ENCODE data around the gene ZBTB48.

The ZBTB48 gene

DNA sequence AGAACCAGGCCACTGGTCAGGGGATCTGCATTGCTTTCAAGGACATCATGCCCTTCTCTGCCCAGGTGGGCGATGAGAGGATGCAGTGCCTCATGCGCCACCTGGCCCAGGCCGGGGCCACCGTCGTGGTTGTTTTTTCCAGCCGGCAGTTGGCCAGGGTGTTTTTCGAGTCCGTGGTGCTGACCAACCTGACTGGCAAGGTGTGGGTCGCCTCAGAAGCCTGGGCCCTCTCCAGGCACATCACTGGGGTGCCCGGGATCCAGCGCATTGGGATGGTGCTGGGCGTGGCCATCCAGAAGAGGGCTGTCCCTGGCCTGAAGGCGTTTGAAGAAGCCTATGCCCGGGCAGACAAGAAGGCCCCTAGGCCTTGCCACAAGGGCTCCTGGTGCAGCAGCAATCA is 5.0 kb upstream of the ZBTB48 start:
- H3K27ac ChIP-seq = no peak overlapping the region
- TF ChIP-seq, protein P1, sequence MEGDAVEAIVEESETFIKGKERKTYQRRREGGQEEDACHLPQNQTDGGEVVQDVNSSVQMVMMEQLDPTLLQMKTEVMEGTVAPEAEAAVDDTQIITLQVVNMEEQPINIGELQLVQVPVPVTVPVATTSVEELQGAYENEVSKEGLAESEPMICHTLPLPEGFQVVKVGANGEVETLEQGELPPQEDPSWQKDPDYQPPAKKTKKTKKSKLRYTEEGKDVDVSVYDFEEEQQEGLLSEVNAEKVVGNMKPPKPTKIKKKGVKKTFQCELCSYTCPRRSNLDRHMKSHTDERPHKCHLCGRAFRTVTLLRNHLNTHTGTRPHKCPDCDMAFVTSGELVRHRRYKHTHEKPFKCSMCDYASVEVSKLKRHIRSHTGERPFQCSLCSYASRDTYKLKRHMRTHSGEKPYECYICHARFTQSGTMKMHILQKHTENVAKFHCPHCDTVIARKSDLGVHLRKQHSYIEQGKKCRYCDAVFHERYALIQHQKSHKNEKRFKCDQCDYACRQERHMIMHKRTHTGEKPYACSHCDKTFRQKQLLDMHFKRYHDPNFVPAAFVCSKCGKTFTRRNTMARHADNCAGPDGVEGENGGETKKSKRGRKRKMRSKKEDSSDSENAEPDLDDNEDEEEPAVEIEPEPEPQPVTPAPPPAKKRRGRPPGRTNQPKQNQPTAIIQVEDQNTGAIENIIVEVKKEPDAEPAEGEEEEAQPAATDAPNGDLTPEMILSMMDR (conservative IDR thresholded peaks at IDR 0.05) = no peak

DNA sequence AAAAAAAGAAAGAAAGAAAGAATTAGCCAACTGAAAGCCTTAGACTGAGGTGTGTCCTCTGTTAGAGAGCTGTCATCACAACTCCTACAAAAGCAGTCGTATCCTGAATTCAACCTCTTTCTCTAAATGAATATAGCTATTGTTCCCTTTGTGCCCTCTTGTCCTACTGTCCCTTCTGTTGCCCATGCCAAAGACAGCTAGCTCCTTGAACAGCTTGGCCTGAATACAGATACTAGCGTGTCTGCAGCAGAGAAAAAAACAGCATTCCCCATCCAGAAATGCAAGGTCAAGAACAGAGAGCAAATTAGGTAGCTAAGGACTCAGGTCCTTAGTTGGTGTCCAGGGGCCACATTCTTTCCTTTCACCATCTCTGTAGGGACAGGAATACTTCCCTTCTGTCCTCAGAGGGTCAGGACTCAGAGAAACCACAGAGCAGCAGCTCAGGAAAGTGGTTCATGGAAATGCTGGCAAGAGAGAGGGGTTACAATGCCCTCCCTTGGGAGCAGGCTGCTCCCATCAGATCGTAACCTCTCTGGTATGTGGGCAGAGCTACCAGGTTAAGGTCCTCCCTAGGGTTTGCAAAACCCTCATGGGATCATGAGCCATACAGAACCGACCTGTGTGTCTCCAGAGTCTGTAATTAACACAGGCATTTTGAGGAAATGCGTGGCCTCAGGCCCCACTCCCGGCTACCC is 1.8 kb upstream of the ZBTB48 start:
- no peak overlapping the region for H3K27ac ChIP-seq
- TF ChIP-seq, protein P1 (conservative IDR thresholded peaks at IDR 0.05) = no peak

DNA sequence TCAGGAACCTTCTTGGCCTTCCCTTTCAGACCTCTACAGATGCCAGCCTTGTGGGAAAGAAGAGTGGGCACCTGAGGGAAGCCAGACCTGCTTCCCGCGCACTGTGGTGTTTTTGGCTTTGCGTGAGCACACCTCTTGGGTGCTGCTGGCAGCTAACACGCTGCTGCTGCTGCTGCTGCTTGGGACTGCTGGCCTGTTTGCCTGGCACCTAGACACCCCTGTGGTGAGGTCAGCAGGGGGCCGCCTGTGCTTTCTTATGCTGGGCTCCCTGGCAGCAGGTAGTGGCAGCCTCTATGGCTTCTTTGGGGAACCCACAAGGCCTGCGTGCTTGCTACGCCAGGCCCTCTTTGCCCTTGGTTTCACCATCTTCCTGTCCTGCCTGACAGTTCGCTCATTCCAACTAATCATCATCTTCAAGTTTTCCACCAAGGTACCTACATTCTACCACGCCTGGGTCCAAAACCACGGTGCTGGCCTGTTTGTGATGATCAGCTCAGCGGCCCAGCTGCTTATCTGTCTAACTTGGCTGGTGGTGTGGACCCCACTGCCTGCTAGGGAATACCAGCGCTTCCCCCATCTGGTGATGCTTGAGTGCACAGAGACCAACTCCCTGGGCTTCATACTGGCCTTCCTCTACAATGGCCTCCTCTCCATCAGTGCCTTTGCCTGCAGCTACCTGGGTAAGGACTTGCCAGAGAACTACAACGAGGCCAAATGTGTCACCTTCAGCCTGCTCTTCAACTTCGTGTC is 995 bp upstream of the ZBTB48 start:
- H3K27ac ChIP-seq = peak overlapping the region; percentile 84
- TF ChIP-seq, protein P1 (conservative IDR thresholded peaks at IDR 0.05) = no peak

DNA sequence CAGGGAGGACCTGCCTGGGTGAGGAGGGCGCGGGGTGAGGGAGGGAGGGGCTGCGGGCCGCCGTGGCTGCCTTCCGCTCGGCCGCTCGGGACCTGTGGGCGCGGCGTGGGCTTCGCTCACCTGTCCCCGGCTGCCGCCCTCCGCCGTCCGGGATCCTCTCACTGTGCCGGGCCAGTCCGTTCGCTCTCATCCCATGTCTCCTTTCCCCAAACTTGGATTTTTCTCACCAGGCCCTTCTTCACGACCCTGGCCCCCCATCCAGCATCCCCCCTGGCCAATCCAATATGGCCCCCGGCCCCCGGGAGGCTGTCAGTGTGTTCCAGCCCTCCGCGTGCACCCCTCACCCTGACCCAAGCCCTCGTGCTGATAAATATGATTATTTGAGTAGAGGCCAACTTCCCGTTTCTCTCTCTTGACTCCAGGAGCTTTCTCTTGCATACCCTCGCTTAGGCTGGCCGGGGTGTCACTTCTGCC is 362 bp downstream of the ZBTB48 start:
- TF ChIP-seq, protein P1 (conservative IDR thresholded peaks at IDR 0.05) = no peak
- H3K27ac ChIP-seq = peak overlapping the region; percentile 84

DNA sequence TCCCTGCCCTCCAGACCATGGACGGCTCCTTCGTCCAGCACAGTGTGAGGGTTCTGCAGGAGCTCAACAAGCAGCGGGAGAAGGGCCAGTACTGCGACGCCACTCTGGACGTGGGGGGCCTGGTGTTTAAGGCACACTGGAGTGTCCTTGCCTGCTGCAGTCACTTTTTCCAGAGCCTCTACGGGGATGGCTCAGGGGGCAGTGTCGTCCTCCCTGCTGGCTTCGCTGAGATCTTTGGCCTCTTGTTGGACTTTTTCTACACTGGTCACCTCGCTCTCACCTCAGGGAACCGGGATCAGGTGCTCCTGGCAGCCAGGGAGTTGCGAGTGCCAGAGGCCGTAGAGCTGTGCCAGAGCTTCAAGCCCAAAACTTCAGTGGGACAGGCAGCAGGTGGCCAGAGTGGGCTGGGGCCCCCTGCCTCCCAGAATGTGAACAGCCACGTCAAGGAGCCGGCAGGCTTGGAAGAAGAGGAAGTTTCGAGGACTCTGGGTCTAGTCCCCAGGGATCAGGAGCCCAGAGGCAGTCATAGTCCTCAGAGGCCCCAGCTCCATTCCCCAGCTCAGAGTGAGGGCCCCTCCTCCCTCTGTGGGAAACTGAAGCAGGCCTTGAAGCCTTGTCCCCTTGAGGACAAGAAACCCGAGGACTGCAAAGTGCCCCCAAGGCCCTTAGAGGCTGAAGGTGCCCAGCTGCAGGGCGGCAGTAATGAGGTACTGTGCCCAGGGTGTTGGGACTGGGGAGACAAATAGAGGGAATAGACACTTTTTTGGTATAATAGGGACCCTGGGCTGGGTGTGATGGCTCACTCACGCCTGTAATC is 1.0 kb downstream of the ZBTB48 start:
- TF ChIP-seq, protein P1 (conservative IDR thresholded peaks at IDR 0.05) = no peak
- H3K27ac ChIP-seq = peak overlapping the region; percentile 84

DNA sequence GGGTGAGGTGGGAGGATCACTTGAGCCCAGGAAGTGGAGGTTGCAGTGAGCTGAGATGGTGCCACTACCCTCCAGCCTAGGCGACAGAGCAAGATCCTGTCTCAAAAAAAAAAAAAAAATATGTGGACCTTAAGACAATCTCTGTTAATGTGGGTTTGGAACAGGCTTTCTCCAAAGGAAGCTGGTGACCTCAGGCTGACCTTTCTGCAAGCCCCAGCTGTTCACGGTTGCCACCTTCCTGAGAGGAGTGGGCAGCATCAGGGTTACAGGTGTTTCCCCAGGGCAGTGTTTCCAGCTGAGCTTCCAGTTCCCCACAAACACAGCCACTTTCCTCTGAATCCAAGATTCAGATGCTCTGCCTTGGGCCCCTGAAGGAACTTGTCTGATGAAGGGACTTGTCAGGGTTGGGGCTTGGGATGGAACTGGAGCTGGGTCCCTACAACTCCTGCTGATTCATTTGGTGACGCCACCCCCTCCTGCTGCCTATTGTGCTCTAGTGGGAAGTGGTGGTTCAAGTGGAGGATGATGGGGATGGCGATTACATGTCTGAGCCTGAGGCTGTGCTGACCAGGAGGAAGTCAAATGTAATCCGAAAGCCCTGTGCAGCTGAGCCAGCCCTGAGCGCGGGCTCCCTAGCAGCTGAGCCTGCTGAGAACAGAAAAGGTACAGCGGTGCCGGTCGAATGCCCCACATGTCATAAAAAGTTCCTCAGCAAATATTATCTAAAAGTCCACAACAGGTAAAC is 1.9 kb downstream of the ZBTB48 start:
- TF ChIP-seq, protein P1 (conservative IDR thresholded peaks at IDR 0.05) = no peak
- H3K27ac ChIP-seq = peak overlapping the region; percentile 84

Data from VCaP (cell line).